EH (cell line): ENCODE results near the gene POLDIP2.

ENCODE experiments used
- DNase-seq: peaks from one replicate; pipeline ENCODE4 v3.0.0-alpha.2; 2015; ENCODE audit warnings: low read depth

Gene POLDIP2

GRCh38 chr17:28390563-28390962 is 33.2 kb upstream of the POLDIP2 start:
- no peak for DNase-seq

- DNase-seq: no peak
Measured at GRCh38 chr17:28390141-28390540, 32.8 kb upstream of the POLDIP2 start.

GRCh38 chr17:28388106-28388505 is 30.8 kb upstream of the POLDIP2 start:
- DNase-seq: no peak

GRCh38 chr17:28386391-28386790 is 29.1 kb upstream of the POLDIP2 start:
- DNase-seq: no peak

GRCh38 chr17:28385406-28385805 is 28.1 kb upstream of the POLDIP2 start:
- DNase-seq: no peak

GRCh38 chr17:28385037-28385400 is 27.7 kb upstream of the POLDIP2 start:
- DNase-seq: no peak

- DNase-seq: no peak
Measured at GRCh38 chr17:28384281-28385036, 27.1 kb upstream of the POLDIP2 start.

GRCh38 chr17:28381141-28381825 is 24.0 kb upstream of the POLDIP2 start:
- DNase-seq: no peak

GRCh38 chr17:28379814-28380801 is 22.8 kb upstream of the POLDIP2 start:
- peak; percentile 98 for DNase-seq

GRCh38 chr17:28372945-28373274 is 15.6 kb upstream of the POLDIP2 start:
- no peak for DNase-seq

- DNase-seq: peak; percentile 45
Measured at GRCh38 chr17:28372203-28372944, 15.0 kb upstream of the POLDIP2 start.

- peak; percentile 96 for DNase-seq
Measured at GRCh38 chr17:28371245-28372202, 14.2 kb upstream of the POLDIP2 start, which contains the start of gene SARM1. Gene SARM1 (plus strand): TSS chr17:28371694. CDS start chr17:28372033, 339 bp downstream.

- no peak for DNase-seq
Measured at GRCh38 chr17:28370744-28371103, 13.4 kb upstream of the POLDIP2 start.

- peak; percentile 74 for DNase-seq
Measured at GRCh38 chr17:28370035-28370743, 12.9 kb upstream of the POLDIP2 start, which contains the start of gene VTN. Gene VTN (minus strand): TSS chr17:28370307. CDS start chr17:28370203, 104 bp downstream.

GRCh38 chr17:28369684-28370034 is 12.3 kb upstream of the POLDIP2 start:
- no peak for DNase-seq

- no peak for DNase-seq
Measured at GRCh38 chr17:28368915-28369683, 11.8 kb upstream of the POLDIP2 start.

GRCh38 chr17:28368306-28368831 is 11.0 kb upstream of the POLDIP2 start:
- DNase-seq: no peak

GRCh38 chr17:28367641-28368305 is 10.4 kb upstream of the POLDIP2 start:
- no peak for DNase-seq
